Tongue (tissue), 2 donors: ENCODE data around the gene KLHL10. TPM values are rescaled to one million over a fixed set of nuclear protein-coding genes. Genes with fewer than 3 reads are reported as not detected.
"Not testable (repeated sequence)": the region's sequence is repeated elsewhere in the genome, so short reads cannot be mapped to it uniquely, and the experiment has no call there.

Experiments used
- DNase-seq: peaks from one replicate; pipeline ENCODE4 v3.0.0-alpha.2; 2015
- total RNA-seq: library from RNA; depleted of rRNA; stranded (reverse); fragments of >200 nt; gene quantifications from one replicate; pipeline ENCODE4 v1.2.3, GENCODE V29; 2014

KLHL10 gene
- total RNA-seq, 1 donor from 2014 or later: 0.41 TPM

DNA sequence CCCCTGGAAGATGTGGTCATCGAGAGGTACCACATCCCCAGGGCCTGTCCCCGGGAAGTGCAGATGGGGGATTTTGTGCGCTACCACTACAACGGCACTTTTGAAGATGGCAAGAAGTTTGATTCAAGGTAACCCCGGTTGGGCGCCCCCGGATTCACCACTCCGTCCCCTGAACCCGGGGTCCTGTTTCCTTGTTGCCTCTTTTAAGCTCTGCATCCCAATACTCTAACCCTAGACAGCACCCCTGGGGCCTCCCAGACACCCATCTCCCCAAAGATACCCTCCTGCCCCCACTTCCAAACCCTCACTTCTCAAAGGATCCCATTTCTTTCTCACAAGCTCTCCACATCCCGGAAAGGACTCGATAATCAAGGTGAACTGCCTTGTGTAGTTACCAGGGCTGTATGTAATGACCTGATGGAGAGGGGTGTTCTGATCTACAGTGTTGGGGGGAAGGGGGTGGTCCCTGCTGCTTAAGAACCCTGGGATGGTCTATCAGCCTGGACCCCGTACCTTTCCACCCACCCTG lies 24.4 kb upstream of the KLHL10 start:
- DNase-seq: no peak

DNA sequence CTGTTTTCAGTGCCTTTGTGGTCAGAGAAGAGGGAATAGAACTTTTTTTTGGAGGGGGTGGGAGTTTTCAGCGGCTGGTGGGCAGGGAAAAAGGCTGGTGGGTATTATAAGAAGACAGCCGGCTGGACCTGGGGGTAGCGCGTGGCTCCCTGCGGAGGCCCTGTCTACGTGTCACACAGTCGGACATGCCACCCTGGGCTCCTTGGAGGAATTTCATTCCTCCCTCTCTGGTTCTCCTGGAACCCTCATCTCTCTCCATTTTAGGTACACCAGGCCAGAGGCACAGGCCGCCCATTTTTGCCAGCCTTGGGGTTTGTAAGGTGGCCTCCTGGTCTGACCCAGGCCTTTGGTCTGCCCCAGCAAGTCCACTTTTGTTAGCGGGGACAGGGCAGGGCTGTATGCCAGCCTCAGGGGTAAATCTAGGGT lies 23.9 kb upstream of the KLHL10 start:
- no peak for DNase-seq

DNA sequence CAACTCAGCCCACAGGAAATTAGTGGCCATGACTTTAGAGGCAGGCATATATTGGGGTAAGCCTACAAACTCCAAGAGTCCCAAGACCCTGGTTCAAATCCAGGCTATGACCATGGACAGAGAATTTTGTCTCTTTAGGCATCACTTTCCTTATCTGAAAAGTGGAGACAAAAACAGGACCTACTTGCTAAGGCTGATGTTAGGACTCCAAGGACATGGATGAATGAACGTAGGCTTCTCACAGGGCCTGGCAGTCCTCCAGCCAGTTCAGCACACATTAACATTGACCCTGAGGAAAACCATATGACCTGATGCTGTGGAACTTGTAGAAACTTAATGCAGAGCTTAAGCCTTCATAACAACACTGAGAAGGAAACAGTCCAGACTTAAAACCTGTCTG lies 23.4 kb upstream of the KLHL10 start:
- DNase-seq: no peak

DNA sequence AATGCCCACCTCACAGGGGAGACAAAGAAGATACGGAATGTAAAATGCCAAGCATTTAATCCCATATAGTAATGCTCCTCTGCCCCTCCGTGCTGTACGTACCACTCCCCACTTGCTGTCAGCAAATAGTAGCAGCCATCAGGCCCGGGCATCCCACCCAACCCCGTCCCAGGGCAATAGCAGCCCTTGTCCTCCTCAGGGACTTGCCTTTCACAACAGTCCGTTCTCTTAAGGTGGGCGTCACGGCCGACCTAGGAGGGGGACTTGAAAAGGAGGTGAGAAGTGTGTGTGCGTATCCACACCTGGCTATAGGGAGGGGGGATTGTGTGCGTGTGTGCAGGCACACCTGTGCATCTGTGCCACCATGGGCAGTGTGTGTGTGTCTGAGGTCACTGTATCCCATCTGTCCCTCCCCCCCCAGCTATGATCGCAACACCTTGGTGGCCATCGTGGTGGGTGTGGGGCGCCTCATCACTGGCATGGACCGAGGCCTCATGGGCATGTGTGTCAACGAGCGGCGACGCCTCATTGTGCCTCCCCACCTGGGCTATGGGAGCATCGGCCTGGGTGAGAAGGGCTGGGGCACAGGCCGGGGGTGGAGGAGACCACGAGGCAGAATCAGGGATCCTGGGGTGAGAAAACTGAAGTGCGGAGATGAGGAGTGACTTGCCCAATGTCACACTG lies 20.8 kb upstream of the KLHL10 start:
- no peak for DNase-seq

DNA sequence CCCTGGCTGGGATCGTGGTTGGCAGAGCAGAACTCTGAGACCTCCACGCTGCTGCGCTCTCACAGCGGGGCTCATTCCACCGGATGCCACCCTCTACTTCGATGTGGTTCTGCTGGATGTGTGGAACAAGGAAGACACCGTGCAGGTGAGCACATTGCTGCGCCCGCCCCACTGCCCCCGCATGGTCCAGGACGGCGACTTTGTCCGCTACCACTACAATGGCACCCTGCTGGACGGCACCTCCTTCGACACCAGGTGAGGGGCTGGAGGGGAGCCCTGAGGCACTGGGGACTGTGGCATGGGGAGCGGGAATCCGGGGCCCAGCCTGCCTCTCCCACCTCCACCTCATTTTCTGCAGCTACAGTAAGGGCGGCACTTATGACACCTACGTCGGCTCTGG lies 19.6 kb upstream of the KLHL10 start:
- no peak for DNase-seq

DNA sequence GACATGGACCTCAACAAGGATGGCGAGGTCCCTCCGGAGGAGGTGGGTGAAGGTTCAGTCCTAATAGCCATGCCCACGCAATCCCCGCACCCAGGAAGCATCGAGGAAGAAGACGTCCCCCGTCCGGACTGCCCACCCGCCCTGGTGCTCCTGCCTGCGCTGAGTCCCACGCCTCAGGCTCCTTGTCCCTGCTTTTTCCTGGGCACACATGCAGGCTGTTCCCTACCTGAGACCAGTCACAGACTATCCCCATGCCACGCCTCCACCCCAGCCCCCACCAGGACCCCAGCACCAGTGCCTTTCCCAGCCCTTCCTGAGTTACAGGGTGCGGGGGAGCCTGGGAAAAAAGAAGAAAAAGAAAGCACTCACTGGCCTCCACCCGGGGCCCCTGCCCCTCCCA lies 15.8 kb upstream of the KLHL10 start:
- no peak for DNase-seq

DNA sequence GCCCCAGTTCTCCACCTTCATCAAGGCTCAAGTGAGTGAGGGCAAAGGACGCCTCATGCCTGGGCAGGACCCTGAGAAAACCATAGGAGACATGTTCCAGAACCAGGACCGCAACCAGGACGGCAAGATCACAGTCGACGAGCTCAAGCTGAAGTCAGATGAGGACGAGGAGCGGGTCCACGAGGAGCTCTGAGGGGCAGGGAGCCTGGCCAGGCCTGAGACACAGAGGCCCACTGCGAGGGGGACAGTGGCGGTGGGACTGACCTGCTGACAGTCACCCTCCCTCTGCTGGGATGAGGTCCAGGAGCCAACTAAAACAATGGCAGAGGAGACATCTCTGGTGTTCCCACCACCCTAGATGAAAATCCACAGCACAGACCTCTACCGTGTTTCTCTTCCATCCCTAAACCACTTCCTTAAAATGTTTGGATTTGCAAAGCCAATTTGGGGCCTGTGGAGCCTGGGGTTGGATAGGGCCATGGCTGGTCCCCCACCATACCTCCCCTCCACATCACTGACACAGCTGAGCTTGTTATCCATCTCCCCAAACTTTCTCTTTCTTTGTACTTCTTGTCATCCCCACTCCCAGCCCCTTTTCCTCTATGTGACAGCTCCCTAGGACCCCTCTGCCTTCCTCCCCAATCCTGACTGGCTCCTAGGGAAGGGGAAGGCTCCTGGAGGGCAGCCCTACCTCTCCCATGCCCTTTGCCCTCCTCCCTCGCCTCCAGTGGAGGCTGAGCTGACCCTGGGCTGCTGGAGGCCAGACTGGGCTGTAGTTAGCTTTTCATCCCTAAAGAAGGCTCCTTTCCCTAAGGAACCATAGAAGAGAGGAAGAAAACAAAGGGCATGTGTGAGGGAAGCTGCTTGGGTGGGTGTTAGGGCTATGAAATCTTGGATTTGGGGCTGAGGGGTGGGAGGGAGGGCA lies 15.1 kb upstream of the KLHL10 start:
- DNase-seq: no peak

DNA sequence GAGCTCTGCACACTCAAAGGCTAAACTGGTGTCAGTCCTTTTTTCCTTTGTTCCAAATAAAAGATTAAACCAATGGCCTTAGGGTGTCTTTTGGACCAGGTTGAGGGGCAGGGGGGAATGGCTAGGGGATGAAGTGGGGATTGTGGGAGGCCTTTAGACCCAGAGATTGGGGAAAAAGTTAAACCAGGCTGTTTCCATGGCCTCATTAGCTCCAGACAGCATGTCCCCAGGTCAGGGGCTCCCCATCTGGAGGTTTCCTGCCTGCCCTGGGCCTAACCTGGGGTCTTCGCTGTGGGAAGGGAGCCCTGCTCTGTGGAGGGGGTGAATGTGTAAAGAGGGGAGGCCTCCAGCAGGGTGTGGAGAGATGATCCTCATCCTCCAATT lies 14.5 kb upstream of the KLHL10 start:
- DNase-seq: no peak

DNA sequence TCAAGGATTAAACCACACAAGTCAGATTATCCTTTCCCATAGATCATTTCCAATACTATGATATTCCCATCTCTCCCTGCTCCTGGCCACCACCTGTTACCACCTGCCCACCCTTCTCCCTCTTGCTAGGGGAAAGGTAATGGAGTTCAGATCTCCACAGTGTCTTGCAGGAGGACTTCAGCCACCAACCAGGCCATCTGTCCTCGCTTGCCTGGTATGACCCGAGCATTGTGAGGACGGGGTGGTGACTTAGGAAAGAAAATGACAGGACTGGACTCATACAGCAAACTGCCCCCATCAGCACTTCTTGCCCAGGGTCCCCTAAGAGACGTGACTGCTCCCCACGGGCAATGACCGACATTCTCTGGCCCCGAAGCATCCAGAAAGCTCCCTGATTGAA lies 14.0 kb upstream of the KLHL10 start:
- no peak for DNase-seq

DNA sequence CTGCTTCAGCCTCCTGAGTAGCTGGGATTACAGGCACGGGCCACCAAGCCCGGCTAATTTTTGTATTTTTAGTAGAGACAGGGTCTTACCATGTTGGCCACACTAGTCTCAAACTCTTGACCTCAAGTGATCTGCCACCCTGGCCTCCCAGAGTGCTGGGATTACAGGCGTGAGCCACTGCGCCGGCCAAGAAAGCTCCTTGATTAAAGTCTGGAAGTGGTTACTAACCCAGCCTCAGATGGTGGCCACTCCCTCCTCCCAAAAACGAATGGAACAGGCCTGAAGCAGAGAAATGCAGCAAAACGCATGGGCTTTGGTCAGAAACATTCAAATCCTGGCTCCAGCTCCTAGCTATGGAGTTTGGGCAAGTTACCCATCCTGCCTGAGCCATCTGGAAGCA lies 13.5 kb upstream of the KLHL10 start:
- DNase-seq: no peak

DNA sequence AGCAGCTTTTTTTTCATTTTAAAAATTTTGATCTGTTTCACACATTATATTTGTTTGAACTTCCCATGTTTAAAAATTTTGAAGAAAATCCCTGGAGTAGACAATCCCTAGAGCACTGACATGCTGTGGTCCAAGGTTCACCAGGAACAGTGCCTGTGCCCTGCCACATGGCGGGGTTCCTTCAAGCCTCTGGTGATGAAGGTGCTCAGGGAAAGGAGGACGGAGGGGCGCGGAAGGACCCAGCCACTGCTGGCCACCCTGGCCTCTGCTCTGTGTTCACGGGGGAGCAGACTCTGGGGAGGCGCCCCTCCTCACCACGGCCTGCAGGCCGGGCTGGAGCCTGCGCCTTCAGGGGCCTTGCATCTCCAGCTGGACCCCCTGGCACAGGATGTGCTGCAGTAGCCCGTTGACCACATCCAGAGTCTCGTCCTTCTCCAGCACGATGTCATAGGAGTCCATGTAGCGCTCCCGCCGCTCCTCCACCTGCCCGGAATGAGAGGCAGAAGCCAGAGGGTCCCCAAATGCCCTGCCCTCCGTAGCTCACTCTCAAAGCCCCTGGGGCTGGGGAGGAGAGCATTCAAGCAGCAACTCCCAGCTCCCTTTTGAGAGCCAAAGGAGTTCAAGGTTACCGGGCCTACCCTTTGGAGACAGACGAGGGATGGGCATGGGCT lies 12.3 kb upstream of the KLHL10 start:
- no peak for DNase-seq

DNA sequence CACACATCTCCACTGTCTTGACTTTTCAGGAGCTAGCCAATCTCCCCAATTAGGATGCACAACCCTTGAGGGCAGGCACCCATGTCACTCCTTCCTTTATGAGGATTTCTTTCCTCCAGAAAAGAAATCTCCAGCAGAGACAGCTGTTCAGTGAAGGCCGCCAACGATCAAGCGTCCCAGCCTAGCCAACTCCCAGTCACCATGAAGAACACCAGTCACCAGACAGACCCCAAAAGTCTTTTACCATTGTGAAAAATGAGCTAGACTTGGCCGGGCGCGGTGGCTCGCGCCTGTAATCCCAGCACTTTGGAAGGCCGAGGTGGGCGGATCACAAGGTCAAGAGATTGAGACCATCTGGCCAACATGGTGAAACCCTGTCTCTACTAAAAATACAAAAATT lies 7.7 kb upstream of the KLHL10 start:
- not testable (repeated sequence) for DNase-seq

DNA sequence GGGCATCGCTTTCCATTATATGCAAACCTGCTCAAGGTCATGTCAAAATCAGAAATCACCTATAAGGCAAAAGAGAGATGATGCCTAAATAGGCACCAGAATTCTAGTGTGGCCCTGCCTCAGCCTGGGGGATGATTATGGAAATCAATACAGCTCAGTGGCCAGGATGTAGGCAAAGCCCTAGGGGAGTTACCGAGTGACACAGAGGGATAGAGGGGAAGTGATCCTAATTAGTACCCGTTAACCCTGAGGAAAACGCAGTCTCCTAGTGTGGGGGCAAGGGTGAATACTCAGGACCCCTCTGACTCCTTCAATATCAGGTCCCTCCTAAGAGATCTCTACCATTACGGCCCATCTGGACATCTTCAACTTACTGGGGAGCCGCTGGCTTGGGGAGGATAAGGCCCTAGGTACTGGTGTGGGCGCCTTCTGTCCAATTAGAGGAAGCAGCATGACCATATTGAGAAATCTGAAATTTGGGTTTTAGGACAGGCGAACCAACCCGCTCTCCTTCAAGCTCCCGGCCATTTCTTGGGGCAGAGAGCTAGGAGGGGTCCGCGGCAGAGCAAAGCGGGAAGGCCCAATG lies 2.3 kb upstream of the KLHL10 start:
- DNase-seq: peak; percentile 24

DNA sequence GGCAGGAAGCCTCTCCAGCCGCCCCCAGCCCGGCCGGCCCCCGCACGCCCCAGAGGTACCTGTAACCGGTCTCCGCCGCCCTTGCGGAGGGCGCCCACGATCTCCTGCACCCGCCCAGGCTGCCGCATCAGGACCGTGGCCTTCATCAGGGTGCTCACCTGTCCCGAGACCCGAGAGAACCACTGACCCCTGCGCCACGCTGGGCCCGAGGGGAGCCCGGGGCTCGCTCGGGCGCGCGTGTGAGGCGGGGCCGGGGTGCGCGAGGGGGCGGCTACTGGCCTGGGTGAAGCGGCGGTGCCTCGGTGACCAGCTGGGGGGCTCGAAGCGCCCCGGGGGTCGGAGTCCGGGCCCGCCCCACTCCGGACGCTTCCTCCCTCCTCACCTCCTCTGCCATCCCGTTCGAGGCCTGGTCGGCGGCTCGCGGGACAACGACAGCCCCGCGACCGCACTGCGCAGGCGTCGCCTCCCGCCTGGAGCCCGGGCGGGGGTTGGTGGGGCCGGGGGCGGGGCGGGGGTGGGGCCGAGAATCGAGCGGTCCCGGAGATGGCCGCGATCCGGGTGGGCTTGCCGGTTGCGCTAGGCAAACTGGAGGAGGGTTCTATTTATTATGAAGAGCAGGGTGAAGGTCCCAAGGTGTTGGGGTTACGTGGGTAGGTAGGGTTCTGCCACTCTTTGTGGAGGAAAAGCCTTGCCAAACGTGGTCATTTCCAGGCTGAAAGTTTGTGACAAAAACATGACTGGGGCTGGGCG lies 1.6 kb upstream of the KLHL10 start, which contains the start of gene NT5C3B:
Gene NT5C3B (minus strand): TSS at position 433 of the 750 bp plus-strand sequence. CDS start 39 bp downstream, at position 394.
- DNase-seq: peak; percentile 82

DNA sequence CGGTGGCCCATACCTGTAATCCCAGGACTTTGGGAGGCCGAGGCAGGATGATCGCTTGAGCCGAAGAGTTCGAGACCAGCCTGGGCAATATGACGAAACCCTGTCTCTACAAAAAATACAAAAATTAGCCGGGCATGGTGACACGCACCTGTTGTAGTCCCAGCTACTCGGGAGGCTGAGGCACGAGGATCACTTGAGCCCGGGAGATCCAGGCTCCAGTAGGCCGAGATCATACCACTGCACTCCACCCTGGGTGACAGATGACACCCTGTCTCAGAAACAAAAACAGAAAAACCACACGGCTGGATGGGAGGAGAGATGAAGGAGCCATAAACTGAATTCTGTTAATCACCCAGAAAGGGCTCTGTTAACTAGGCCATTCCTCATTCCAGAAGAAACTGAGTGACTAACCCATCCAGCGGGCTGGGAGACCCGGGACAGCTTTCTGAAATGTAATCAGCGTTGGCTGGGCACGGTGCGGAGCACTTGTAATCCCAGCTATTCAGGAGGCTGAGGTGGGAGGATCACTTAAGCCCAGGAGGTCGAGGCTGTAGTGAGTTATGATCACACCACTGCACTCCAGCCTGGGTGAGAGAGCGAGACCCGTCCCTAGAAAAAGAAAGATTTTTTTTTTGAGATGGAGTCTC lies 952 bp upstream of the KLHL10 start:
- no peak for DNase-seq

DNA sequence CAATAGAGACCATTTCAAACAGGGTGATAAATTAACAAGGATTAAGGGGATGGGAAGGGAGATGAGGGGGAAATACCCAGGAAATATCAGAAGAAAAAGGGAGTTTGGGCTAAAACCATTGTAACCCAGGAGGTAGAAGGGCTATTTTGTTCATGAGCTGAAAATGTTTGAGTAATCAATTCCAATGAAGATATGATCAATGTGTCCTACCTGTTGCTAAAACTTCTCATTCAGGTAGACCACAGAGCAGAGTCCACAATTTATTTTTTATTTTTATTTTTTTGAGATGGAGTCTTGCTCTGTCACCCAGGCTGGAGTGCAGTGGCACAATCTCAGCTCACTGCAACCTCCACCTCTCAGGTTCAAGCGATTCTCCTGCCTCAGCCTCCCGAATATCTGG lies 1.8 kb downstream of the KLHL10 start:
- DNase-seq: not testable (repeated sequence)

DNA sequence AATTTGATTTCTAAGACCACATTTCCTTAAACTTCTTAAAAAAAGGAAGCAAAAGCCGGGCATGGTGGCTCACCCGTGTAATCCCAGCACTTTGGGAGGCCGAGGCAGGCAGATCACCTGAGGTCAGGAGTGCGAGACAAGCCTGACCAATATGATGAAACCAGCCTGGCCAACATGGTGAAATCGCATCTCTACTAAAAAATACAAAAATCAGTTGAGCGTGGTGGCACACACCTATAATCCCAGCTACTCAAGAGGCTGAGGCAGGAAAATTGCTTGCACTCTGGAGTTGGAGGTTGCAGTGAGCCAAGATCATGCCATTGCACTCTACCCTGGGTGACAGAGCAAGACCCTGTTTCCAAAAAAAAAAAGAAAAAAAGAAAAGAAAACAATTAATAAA lies 3.2 kb downstream of the KLHL10 start:
- not testable (repeated sequence) for DNase-seq

DNA sequence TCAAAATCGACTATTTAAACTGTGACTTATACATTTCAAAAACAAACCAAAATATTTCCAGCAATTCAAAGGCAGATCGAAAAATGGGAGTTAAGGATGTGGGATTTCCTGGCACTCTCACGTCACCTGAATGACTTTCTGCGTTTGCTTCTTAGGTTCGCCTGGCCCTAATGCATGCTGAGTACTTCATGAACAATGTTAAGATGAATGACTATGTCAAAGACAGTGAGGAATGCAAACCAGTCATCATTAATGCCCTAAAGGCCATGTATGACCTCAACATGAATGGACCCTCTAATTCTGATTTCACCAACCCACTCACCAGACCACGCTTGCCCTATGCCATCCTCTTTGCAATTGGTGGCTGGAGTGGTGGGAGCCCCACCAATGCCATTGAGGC lies 7.3 kb downstream of the KLHL10 start:
- no peak for DNase-seq

DNA sequence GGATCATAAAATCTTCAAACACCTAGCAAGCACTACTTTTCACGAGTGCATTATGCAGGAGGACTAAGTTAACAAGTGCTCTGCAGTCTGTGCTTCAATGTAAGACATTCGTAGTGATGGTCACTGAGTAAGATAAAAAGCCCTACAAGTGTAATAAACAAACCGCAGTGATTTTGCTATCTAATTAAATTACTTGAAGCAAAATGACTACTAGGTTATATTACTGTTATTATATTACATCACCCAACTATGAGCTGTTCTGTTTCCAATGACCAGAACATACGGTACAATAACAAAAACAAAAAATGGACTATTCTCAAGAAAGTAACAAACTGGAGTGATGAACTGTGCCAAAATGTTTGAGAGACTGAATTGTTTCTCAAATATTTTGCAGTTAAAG lies 11.2 kb downstream of the KLHL10 start:
- DNase-seq: no peak

DNA sequence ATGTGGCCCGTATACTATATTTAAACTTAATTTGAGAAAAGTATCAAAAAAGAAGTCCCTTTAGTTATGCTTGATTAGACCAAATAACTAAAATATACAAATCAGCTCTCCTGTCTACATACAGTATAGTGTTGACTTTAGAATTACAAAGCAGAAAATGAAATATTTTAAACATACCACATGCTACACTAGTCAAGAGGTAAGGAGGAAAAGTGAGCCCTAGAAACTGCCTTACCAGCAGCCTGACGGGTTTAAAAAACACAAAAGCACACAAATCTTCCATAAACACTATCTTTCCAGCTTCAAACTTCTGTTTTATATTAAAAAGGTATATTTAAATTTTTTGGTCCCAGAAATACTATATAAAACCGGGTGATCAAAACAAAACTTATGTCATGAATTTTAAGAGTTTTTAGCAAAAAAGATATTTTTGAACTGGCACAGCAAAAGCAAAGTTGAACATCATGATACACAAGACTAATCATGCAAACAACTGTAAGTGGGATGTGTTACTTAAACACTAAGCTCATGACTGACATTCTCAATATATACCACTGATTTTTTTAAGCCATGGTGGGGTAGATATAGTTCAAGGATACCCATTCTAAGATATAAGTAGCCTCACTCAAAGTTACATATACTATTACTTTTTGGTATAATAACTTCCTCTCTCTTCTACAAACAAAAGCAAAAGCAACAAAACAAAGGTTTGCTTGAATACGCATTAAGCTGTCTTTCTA lies 11.8 kb downstream of the KLHL10 start:
- DNase-seq: no peak
